LNCAP (cell line): Measurements from ENCODE around the gene TLR5.

Experiments used
- CTCF ChIP-seq: fragments of 450-650 bp; IDR thresholded peaks from 2 replicates; pipeline ENCODE4 v1.5.1; 2017; ENCODE audit warnings: mild to moderate bottlenecking

The TLR5 gene

DNA sequence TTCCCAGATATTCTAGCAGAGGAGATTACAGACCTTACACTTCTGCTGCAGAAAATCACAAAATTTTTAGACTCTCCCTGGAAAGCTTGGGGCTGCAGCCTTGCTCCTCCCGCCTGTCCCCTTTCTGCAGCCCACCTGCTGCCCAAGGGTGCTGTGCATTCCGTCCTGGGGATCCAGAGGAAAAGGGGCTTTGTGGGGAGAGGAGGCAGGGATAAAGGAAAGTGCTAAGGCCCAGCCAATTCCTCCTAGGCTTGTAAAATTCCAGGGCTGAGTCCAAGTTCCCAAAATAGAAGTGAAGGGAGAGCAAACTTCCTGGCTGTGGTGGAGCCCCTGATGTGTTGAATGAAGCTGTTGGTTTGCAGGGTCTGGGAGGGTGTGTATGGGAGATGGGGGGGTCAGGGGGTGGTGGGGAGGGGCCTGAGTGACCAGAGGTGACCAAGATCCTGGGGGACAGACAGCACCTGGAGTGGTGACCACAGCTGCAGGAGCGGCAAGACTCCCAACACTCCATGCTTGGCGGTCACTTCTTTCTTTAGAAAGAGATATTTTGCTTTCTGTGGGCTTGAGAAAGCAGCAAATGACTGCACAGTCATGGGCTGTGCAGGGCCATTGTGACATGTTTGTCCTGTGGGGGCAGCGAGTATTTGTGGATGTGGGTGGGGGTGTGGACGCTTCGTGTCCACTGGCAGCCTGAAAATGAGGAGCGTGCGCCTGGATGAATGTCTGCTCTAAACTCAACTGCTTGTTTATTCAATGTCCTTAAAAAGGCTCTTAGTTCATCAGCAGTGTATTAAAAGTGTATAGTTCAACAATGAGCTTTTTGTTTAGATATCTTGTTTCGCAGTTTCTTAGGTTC lies 68.4 kb downstream of the TLR5 start:
- no peak for TF ChIP-seq CTCF

- TF ChIP-seq CTCF = no peak
Observed at GRCh38 chr1:223068900-223069665, 74.0 kb downstream of the TLR5 start.

DNA sequence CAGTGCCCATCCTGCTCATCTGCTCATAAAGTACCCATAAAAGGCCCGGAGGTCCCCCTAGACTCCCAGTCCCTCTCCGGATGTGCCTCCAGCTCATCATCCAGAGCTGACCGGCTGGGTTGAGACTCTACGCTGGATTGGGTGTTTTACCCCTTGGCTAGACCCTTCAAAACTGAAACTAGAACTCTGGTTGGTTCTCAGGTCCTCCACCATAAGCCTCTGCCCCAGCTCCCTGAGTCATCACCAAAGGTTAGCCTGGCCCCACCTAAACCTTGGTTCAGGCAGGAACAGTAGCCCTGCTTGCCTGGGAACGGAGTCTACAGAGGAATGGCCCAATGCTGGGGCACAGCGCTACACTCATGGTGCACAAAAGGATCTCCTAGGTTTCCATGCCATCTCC lies 75.1 kb downstream of the TLR5 start:
- TF ChIP-seq CTCF = no peak

- no peak for TF ChIP-seq CTCF
Observed at GRCh38 chr1:223066415-223066814, 76.6 kb downstream of the TLR5 start.

- no peak for TF ChIP-seq CTCF
Observed at GRCh38 chr1:223062177-223062576, 80.9 kb downstream of the TLR5 start.

DNA sequence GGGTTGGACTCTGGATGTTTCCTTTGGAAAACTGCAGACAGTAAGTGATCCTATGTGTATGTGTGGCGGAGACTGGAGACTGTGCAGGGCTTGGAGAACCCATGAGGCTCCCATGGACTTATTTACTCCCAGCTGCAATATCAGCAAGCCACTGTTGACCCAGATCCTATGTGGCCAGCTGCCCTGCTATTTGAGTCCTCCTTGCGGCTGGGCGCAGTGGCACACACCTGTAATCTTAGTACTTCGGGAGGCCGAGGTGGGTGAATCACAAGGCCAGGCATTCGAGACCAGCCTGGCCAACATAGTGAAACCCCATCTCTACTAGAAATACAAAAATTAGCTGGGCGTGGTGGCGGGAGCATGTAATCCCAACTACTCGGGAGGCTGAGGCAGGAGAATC lies 83.5 kb downstream of the TLR5 start:
- TF ChIP-seq CTCF = no peak
